GM18502 (cell line): Measurements from ENCODE around the gene MAU2.

Experiments used
- ATAC-seq: cut with Tn5 transposase; IDR thresholded peaks from one replicate; pipeline ENCODE4 v1.9.1; 2021; ENCODE audit warnings: mild to moderate bottlenecking; ENCODE audit not compliant: unreplicated experiment, poor library complexity

The MAU2 gene

GRCh38 chr19:19406878-19407632 lies 86.4 kb downstream of the MAU2 start:
- ATAC-seq: peak; percentile 34

DNA sequence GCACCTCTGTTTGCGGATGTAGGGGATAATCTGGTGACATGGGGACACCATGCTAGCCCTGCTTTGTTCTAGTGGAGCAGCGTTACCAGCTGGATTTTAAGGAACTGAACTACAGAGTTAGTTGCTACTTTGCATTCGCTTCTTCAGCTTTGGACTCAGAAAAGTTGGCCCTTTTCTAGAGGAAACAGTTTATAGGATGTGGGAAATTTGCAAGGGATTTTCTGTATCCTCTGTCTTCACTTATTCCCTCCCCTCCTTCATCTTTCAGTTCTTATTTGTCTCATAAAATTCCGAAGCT lies 87.0 kb downstream of the MAU2 start:
- no peak for ATAC-seq
